ENCODE data around the gene ATP8A2.

DNA sequence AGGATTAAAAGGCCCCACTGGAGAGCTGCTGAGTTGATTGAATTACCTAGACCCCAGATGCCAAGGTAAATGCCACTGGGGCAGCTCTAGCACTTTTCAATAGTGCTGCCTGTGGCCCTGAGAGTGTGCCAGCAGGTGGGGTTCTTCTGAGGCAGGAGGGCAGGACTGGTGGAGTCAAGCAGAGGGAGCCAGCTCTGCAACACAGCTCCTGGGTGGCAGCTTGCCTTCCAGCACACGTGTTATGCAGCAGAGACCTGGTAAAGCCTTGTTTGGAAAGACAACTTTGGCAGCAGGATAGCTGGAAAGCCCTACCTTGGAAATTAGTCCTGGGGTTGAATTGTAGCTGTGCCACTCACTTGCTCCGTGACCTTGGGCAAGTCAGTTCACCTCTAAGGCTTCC is 306.6 kb downstream of the ATP8A2 start:
- TF ChIP-seq, protein P1, sequence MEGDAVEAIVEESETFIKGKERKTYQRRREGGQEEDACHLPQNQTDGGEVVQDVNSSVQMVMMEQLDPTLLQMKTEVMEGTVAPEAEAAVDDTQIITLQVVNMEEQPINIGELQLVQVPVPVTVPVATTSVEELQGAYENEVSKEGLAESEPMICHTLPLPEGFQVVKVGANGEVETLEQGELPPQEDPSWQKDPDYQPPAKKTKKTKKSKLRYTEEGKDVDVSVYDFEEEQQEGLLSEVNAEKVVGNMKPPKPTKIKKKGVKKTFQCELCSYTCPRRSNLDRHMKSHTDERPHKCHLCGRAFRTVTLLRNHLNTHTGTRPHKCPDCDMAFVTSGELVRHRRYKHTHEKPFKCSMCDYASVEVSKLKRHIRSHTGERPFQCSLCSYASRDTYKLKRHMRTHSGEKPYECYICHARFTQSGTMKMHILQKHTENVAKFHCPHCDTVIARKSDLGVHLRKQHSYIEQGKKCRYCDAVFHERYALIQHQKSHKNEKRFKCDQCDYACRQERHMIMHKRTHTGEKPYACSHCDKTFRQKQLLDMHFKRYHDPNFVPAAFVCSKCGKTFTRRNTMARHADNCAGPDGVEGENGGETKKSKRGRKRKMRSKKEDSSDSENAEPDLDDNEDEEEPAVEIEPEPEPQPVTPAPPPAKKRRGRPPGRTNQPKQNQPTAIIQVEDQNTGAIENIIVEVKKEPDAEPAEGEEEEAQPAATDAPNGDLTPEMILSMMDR (conservative IDR thresholded peaks at IDR 0.05) = no peak
- no peak for TF ChIP-seq ZFX (IDR thresholded peaks at IDR 0.05)
